Superior temporal gyrus (tissue), 1 donor: Measurements from ENCODE around the gene DNAJB12.
"Not testable (repeated sequence)": the region's sequence is repeated elsewhere in the genome, so short reads cannot be mapped to it uniquely, and the experiment has no call there.

Experiments
- DNase-seq: peaks from one replicate; pipeline ENCODE4 v3.0.0-alpha.2; 2016; ENCODE audit errors: extremely low spot score

DNAJB12 gene

DNA sequence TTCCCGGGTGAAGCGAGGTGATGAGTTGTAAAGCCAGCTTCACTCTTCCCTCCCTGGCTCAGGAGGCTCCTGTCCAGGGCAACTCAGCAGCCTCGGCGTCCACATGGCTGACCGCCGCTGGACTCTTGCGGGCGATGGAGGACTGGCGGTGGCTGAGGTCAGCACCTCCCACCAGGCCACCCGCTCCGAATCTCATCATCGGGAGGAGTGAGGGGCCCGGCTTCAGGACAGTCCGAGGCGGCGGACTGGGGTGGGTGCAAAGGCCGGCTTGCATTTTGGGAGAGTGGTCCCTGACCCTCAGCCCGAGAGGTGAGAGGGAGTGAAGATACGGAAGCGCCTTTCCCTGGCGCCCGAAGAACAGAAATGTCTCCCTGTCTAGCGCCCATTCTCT, 759 bp downstream of the DNAJB12 start:
- no peak for DNase-seq

DNA sequence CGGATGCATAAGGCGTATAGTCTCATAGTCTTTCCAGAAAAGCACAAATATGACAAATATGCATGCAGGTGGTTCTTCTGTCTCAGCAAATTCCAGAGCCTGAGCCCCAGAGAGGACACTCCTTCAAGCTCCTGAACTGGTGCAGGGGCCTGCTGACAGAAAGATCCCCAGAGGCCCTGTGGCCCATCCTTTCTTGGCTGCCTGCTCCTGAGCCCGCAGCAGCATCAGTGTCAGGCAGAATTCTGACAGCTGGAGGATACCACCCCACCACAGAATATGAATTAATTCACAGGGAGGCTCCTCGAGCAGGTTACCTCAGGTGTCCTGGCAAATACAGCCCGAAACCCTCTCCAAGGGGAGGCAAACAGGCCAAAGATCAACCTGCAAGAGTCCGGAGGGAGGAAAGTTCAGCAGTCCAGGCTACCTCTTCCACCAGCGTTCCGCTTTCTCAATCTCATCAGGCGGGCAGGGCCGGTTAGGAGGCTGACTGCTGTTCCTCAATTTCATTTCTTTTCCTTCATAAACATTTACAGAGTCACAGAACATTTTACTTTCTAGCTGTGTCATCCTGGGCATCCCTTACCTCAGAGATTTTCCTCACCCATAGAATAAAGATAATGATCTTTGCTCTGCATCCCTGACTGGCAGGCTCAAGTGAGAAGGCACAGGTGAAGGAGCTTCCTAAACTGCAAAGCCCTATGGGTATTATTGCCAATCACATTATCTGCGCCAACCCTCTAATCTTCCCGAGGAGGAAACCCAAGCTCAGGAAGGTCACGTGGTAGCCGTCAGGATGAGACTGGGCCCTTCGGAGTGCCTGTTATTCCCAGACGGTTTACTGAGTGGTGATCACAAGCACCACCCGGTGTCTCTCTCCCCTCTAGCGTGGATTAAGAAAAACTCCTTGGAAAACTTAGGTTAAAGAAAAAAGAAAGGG, 1.4 kb downstream of the DNAJB12 start:
- DNase-seq, result no peak

DNA sequence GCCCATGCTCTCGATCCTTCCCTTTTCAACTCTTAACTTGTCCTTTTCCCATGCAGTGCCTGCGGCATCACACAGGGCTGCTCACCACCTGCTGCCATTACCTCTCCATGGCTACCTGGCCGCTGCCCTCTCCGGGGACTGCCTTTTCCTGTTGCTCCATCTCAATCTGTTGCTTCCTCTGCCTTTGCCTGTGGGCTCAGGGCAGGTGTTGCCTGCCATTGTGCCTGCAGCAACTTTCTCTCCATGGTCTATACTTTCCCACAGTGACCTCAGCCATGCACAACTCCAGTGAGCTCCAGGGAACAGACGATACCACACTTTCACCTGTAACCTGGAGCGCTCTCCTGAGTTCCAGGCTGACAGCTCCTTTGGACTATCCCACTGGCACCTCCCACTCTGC, 3.2 kb downstream of the DNAJB12 start:
- no peak for DNase-seq

DNA sequence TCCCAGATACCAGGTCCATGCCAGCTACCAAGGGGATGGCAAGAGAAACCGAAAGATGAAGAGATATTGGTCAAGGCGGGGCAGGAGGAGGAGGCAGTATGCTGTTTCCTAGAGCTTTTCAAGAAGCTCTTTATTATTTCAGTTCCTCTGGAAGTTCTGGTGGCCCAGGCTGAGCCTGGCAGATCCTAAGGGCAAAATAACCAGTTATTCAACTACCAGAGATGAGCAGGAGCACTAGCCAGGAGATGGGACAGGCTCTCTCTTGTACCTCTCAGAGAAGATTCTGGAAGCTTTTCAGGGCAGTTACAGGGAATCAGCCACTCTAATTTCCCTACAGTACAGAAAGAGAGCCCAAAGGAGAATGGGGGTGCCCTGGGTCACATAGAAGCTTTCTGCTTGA, 5.3 kb downstream of the DNAJB12 start:
- DNase-seq, result no peak

DNA sequence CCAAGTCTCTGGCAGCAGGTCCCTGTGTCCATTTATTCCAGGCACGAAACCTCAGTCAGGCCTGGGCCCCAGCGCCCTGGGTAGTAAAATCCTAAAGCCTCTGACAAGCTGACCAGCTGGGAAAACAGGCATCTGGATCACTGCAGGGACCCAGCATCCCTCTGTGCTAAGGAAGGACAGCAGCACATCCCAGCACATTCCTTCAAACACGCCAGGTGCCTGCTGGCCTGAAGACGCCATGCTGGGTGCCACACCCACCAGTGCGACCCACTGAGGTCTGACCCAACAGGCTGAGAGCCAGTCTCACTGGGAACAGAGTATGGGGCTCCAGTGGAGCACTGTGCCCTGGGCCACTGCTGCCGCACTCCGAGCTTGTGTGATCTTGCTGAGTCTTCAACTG, 6.4 kb downstream of the DNAJB12 start:
- no peak for DNase-seq

DNA sequence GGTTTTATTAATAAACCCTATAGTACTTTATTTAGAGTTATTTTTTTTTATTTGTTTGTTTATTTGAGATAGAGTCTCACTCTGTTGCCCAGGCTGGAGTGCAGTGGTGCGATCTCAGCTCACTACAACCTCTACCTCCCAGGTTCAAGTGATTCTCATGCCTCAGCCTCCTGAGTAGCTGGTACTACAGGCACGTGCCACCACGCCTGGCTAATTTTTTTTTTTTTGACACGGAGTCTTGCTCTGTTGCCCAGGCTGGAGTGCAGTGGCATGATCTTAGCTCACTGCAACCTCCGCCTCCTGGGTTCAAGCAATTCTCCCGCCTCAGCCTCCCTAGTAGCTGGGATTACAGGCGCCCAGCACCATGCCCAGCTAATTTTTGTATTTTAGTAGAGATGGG, 8.6 kb downstream of the DNAJB12 start:
- not testable (repeated sequence) for DNase-seq

DNA sequence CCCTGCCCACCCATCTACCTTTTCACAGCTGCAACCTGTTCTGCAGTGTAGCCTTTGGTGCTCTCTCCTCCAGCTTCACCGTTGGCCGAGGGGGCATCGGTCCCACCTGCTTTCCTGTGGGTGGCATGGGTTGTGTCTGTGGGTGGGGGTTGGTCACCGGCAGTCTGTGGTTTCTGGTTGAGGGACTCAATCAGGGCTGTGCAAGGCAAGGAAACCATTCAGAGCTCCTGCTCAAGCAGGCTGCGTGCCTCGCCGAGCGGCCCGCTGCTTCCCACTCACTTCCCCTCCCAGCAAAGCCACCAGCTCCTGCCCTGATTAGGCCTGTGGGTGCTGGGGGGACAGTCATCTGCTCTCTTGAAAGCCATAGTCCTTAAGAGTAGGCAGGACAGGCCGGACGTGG, 9.8 kb downstream of the DNAJB12 start:
- no peak for DNase-seq

DNA sequence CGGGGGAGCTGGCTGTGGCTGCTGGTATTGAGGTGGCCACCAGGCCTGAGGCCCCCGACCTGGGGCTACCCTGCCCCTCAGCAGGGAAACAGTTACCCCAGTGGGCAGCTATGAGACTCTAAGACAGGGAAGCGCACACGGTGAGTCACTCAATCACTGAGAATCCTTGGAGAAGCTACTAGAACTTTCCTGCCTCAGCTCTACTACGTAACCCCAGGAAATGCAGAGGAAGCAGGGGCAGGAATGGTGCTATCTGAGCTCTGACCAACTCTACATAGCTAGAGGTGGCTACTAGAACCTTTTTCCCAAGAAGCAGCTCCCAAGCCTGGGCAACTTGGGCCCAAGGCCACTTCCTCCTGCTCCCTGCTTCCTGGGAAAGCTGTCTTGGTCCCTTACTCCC, 11.8 kb downstream of the DNAJB12 start:
- no peak for DNase-seq

DNA sequence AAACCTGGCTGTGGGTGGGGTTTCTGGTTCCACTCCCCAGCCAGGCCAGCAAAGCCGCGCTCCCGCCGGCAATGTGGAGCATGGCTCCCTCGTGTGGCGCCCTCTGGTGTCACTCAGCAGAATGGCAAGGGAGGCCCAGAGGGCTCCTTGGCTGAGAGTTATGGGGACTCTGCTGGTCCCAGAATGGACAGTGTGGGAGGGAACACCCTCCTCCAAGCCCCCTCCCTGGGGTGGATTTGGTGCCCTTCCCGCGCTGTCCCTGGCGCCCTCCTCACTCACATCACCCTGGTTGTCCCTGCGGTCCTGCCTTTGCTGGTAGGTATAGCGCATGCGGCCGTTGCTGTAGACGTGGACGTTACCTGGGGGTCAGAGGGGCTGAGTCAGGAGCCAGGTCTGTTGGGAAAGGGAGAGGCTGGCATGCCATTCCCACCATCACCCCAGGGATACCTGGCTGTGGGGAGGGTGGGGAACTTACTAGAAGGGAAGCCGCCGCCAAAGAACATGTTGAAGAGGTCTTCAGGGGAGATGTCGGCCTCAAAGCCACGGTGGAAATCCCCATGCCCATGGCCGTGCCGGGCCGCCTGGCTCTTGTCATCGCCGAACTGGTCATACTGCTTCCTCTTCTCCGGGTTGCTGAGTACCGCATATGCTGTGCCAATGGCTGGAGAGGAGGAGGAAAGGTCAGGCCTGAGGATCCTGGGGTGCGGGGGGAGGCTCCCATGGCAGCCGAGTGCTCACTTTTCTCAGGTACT, 14.0 kb downstream of the DNAJB12 start:
- DNase-seq, result peak; percentile 76

DNA sequence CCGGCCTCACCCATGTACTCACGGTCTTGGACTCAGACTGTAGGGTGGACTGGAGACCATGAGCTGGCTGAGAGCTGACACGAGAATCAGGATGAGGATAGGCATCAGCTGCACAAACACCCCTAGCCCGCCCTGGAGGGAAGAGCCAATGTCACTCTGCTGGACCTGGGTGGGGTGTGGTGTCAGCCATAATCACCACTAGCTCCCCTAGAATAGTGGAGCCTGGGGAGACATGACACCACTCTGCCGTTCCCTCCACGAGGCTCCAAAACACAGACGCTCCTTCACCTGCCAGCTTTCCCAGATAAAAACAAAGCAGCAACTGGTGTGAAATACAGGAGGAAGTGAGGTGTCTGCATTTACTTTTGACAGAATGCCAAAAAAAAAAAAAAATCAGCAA, 16.5 kb downstream of the DNAJB12 start:
- no peak for DNase-seq

DNA sequence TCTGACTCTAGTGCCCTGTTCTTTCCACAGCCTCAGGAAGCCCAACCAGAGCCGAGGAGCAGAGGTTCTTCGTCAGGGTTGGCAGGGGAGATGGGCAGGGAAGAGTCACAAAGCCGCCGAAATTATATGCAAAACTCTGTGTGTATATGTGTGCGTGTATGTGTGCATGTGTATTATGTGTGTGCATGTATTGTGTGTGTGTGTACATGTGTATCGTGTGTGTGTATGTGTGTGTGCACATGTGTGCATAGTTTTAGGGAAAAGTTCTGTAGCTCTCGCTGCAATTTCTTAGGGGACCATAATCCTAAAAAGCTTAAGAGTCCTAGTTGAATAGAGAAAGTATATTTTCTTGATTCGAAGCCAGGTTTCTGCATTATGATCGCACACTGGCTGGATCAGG, 17.0 kb downstream of the DNAJB12 start:
- DNase-seq, result no peak

DNA sequence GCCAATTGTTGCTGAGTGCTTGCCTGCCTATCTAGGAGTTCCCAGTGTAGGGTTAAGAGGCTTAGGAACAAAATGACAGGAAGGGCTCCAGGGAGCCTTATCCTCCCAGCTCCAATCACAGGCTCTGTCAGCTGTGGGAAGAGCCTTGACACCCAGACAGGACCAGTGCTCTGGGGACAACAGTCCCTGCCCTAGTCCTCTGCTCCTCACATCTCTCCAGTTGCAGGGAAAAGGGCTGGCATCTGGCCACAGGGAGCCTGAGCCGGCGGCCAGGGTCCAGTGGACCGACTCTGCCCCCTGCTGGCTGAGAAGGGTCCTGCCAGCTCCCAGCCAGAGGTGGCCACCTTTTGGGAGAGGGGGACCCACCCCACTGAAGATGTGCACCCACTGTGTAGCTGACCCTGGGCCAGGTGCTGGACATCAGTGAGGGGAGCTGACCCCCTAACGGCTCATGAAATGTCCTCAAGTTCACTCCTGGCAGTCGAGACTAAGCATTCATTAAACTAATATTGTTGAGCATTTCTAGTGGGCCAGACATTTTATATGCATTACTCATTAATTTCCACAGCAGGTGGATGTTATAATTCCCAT, 17.6 kb downstream of the DNAJB12 start:
- DNase-seq, result peak; percentile 91

DNA sequence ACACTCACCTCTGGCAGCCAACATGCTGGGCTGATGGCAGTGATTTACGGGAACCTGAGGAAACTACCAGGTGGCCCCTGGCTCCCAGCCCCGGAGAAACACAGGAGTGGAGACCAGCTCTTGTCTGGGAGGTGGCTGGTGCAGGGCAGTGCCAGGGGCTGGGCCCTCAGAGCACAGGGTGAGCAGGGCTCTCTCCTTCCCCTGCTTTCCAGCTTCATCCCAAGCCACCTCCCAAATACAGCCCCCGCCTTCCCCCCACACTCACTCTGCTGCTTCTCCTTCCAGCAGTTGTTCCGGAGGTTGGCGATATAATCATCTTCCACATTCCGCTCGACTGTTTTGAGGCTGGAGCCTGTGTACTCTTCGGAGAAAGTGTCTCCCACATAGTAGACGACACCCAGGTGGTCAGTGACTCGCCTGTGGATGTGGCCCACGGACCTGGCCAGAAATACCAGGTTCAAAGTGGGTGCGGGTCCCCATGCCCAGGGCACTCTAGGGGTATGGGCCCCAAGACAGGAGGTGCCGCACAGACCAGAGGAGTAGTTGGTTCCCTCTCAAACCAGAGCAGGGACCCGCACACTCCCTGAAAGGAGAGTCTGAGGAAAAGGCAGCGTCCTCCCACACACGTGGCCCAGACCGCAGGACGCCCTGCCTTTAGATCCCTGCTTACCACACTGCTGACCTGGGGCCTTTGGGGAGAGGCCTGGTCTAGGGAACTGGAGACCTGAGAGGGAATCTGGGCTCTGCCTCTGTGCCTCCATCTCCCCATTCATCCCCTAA, 18.3 kb downstream of the DNAJB12 start:
- DNase-seq, result no peak

DNA sequence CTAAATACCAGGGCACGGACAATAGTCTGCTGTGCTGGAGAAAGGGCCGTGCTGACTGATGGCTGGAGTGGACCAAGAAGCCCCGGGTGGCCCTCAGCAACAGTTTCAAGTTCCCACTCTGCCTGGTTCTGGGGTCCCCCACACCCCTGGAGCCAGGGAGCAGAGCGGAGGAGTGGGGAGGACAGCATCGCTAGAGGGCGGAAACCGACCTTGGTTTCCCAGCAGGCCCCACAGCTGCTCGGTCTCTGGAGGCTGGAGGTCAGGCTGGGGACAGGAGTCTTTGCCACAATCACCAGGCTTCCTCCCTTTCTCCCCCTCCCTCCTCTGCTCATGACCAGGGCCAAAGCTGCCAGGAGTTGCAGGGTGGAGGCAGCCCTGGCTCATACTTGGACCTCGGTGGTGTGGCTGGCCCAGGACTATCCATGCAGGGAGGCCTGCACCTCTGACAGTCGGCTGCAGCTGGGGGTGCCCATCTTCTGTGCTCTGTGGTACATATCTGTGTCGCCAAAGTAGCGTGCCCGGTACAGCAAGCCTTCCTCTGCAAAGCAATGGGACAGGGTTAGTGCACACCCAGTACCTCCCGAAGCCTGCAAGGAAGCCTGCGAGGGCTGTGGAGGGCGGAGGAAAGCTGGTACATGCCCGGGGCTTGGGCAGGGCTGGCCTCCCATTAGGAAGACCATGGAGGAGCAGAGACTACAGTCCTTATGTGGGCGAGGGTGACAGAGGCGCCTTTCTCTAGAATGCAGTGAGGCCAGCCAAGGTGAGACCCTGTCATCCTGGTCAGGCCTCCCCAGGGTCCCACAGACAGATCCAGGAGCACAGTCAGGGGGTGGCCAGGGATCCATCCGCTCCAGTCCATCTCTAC, 19.1 kb downstream of the DNAJB12 start:
- DNase-seq, result no peak

DNA sequence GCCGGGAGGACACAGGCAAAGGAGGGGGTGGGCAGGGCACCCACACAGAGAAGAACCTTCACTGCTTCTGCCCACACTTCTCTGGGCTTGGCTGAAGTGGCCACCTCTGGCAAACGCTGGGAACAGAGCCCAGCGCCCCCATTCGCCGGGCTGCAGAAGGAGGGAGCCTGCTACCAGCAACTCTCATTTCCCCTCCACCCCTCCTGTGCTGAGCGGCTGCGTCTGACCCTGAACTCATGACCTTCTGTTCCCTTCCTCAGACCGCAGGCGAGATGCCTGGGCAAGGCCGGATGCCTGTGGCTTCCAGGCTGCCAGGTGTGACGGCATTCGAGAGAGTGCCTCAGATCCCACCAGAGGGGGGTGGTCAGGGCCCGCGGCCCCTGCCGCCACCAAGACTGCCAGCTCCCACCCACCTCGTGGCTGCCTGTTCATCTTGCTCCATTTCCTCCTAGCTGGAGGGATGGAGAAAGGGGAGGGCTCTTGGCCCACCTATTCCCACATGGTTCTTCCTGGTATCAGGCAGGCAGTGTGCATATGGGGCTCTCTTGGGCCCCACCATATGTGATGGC, 19.8 kb downstream of the DNAJB12 start:
- DNase-seq, result no peak

DNA sequence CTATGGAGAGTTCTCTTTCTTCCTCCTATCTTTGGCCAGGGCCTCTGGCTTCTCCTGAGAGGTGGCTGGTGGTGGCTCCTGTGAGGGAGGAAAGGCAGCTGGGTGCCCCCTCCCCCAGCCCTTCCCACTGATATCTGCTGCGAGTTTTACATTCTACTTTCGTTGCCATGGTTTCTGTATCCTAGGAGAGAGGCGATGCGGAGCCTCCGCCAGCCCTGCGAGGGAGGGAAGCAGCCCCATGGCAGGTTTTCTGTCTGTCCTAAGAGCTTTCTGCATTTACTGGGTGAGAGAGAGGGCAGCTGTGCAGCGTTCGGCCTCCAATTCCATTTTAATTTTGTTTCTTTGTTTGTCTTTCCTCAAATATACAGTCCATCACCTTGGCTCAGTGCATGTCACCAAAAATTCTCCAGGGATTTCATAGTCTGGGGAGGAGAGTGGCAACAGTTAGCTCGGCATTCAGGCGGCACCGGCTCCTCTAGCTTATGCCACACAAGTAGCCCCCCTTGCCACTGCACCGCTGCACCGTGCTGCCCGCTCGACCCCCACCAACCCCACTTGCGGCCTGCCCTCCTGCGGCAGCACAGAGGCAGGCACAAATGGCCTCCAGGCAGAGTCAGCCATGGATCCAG, 20.4 kb downstream of the DNAJB12 start:
- peak; percentile 75 for DNase-seq

DNA sequence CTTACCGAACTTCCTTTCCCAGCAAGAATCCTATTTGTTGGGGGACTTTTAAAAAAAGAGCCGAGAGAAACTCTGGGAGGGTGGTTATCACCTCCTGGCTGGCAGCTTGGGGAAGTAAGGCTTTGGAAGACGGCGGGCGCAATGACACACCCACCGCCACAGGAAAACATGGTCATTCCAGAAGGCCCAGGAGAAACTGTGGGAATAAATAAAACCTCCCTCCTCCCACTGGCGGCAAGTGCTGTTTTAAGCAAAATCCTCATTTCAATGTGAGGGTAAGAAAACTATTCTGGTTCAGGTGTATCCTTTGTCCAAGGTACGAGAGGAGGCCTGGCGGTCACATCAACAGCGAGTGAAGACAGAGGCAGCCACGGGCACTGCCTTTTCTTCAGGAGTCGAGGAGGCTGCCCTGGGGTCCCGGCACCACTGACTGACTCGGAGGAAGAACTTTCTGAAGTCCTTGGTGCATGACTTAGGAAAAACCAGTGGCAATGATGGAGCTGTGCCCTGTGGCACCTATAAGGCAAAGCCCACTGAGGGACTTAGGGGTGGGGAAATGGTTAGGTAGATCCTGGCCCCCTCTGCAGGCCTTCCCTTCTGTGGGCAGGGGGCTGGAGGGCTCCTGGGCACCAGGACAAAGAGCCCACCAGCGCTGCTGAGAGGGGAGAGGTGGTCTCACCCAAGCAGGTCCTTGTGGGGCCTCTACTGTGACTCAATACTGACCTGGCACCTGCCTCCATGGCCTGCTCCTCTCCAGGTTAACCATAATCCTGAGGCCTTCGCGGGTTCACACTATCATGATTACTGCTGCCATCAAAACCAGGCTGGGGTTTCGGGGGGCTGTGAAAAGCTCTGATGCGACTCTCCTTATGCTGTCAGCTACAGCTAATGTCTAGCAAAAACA, 21.4 kb downstream of the DNAJB12 start:
- DNase-seq, result peak; percentile 33

DNA sequence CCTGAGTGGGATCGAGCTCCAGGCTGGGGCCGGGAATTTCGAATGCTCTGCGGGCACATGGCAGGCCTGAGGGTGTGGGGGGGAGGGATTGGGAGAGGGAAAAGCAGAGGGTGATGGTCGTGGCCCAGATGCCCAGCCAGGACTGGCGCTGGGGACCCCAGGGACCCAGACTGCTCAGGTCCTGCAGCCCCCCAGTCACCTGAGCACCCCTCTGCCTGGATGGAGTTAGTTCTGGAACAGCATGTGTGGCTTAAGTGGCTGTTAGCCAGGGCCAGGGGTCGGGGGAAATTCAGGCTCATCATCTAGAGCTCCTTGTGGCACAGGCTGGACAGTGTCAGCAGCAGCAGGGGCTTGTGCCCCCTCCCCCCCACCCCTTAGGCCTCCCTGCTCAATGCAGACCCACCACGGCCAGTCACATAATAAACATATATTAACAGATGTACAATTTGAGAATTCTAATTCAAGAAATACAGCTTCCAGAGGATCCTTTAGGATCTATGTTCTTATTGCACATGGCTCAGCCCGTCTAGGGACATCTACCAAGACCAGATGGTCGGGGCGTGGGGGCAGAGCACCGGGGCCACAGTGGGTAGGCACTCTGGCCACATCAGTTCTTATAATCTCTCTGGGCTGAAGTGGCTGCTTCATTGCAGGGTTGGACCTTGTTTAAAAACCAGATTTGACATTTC, 22.2 kb downstream of the DNAJB12 start:
- DNase-seq, result peak; percentile 24
